ENCODE data around the gene PCNX1.
A peak's percentile ranks its signal among the peaks of the same experiment; 100 is the strongest.

Gene PCNX1

GRCh38 chr14:70896981-70897380 is 10.3 kb upstream of the PCNX1 start:
- no peak for TF ChIP-seq CTCF (conservative IDR thresholded peaks at IDR 0.05; ENCODE audit: low read depth, low read length)
- H3K4me3 ChIP-seq (ENCODE audit: low read depth, low read length), result no peak overlapping the region
- DNase-seq (ENCODE audit: low read depth), result no peak

- H3K4me3 ChIP-seq (ENCODE audit: low read depth, low read length), result no peak overlapping the region
- DNase-seq (ENCODE audit: low read depth), result peak; percentile 83
- no peak for TF ChIP-seq CTCF (conservative IDR thresholded peaks at IDR 0.05; ENCODE audit: low read depth, low read length)
Observed at GRCh38 chr14:70897464-70897863, 9.8 kb upstream of the PCNX1 start.

- no peak for DNase-seq (ENCODE audit: low read depth)
- H3K4me3 ChIP-seq (ENCODE audit: low read depth, low read length), result no peak overlapping the region
- no peak for TF ChIP-seq CTCF (conservative IDR thresholded peaks at IDR 0.05; ENCODE audit: low read depth, low read length)
Observed at GRCh38 chr14:70898111-70898745, 9.0 kb upstream of the PCNX1 start.

- TF ChIP-seq CTCF (conservative IDR thresholded peaks at IDR 0.05; ENCODE audit: low read depth, low read length), result no peak
- H3K4me3 ChIP-seq (ENCODE audit: low read depth, low read length), result no peak overlapping the region
- DNase-seq (ENCODE audit: low read depth), result peak; percentile 75
Observed at GRCh38 chr14:70901269-70901668, 6.0 kb upstream of the PCNX1 start.

GRCh38 chr14:70902184-70902583 is 5.1 kb upstream of the PCNX1 start:
- no peak for DNase-seq (ENCODE audit: low read depth)
- no peak for TF ChIP-seq CTCF (conservative IDR thresholded peaks at IDR 0.05; ENCODE audit: low read depth, low read length)
- no peak overlapping the region for H3K4me3 ChIP-seq (ENCODE audit: low read depth, low read length)

- H3K4me3 ChIP-seq (ENCODE audit: low read depth, low read length), result no peak overlapping the region
- no peak for DNase-seq (ENCODE audit: low read depth)
- TF ChIP-seq CTCF (conservative IDR thresholded peaks at IDR 0.05; ENCODE audit: low read depth, low read length), result no peak
Observed at GRCh38 chr14:70904373-70904772, 2.9 kb upstream of the PCNX1 start.

GRCh38 chr14:70905301-70905700 is 2.0 kb upstream of the PCNX1 start:
- no peak for TF ChIP-seq CTCF (conservative IDR thresholded peaks at IDR 0.05; ENCODE audit: low read depth, low read length)
- no peak overlapping the region for H3K4me3 ChIP-seq (ENCODE audit: low read depth, low read length)
- no peak for DNase-seq (ENCODE audit: low read depth)
